Measurements from ENCODE around the gene OR10J4.
A peak's percentile ranks its signal among the peaks of the same experiment; 100 is the strongest.
"Not testable (repeated sequence)": the region's sequence is repeated elsewhere in the genome, so short reads cannot be mapped to it uniquely, and the experiment has no call there.

The OR10J4 gene

GRCh38 chr1:159443066-159443750 lies 11.2 kb downstream of the OR10J4 start:
- Histone ChIP-seq H3K79me2 (ENCODE audit: control insufficient read depth, insufficient read depth, low read length, unreplicated experiment) (no peaks in the 10 kb centered on the region), H2AFZ (ENCODE audit: low read length, unreplicated experiment) (no peak overlapping the region), H3K27me3 (ENCODE audit: insufficient read depth, low read length) (no peaks in the 10 kb centered on the region), H3K4me1 (ENCODE audit: control insufficient read depth, insufficient read depth, low read length, unreplicated experiment) (peaks cover 4% of the 10 kb centered on the region), H3K27ac (ENCODE audit: low read depth, low read length) (no peak overlapping the region), H3K36me3 (ENCODE audit: insufficient read depth, low read length) (no peaks in the 10 kb centered on the region), H3K4me3 (ENCODE audit: low read depth, low read length) (no peak overlapping the region)

DNA sequence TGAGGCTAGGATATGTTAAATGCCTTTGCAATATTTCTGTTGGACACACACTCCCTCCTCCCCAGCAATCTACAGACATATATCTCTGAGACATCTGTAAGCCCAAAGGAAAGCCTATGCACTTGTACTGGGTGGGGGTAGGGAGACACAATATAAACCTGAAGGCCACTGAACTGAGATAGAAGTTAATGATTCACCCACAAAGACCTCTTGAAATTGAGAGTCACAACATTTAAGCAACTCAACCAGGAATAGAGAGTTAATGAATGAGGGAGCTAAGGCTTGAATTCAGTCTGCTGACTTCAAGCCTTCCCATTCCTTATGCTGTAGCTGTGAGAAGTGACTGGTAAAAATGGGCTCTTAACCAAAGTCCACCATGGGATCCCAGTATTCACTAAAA lies 12.5 kb downstream of the OR10J4 start:
- Histone ChIP-seq H3K79me2 (ENCODE audit: control insufficient read depth, insufficient read depth, low read length, unreplicated experiment) (no peaks in the 10 kb centered on the region), H2AFZ (ENCODE audit: low read length, unreplicated experiment) (no peak overlapping the region), H3K27me3 (ENCODE audit: insufficient read depth, low read length) (no peaks in the 10 kb centered on the region), H3K4me3 (ENCODE audit: low read depth, low read length) (no peak overlapping the region), H3K36me3 (ENCODE audit: insufficient read depth, low read length) (no peaks in the 10 kb centered on the region), H3K27ac (ENCODE audit: low read depth, low read length) (no peak overlapping the region), H3K4me1 (ENCODE audit: control insufficient read depth, insufficient read depth, low read length, unreplicated experiment) (peaks cover 4% of the 10 kb centered on the region)

DNA sequence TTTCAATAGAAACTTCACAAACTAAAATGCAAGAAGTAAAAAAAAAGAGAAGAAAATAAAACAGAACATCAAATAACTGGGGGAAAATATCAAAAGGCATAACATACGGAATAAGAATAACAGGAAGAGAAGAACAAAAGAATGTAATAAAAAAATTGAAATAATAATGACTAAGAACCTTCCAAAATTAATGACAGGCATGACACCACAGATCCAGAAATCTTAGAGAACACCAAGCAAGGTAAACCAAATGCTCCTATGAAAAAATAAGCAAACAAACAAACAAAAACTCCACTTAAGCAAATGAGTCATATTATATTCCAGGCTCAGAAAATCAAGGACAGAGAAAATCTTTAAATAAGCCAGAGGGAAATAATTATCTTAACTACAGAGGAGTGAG lies 16.2 kb downstream of the OR10J4 start:
- Histone ChIP-seq H3K36me3 (ENCODE audit: insufficient read depth, low read length) (peaks cover 4% of the 10 kb centered on the region; the same call in 1 of the 2 replicates), H3K27me3 (ENCODE audit: insufficient read depth, low read length) (no peaks in the 10 kb centered on the region)

DNA sequence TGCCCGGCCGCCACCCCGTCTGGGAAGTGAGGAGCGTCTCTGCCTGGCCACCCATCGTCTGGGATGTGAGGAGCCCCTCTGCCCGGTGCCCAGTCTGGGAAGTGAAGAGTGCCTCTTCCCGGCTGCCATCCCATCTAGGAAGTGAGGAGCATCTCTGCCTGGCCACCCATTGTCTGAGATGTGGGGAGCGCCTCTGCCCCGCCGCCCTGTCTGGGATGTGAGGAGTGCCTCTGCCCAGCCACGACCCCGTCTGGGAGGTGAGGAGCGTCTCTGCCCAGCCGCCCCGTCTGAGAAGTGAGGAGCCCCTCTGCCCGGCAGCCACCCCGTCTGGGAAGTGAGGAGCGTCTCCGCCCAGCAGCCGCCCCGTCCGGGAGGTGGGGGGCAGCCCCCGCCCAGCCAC lies 17.6 kb downstream of the OR10J4 start:
- H3K27ac ChIP-seq (ENCODE audit: low read depth, low read length); H3K4me1 ChIP-seq (ENCODE audit: control insufficient read depth, insufficient read depth, low read length, unreplicated experiment); H3K36me3 ChIP-seq (ENCODE audit: insufficient read depth, low read length); H2AFZ ChIP-seq (ENCODE audit: low read length, unreplicated experiment); H3K4me3 ChIP-seq (ENCODE audit: low read depth, low read length); H3K79me2 ChIP-seq (ENCODE audit: control insufficient read depth, insufficient read depth, low read length, unreplicated experiment); H3K27me3 ChIP-seq (ENCODE audit: insufficient read depth, low read length): not testable (repeated sequence)

More for the DNA sequence above, 16.2 kb downstream of the OR10J4 start:
- Histone ChIP-seq H2AFZ (ENCODE audit: low read length, unreplicated experiment) (no peak overlapping the region), H3K4me1 (ENCODE audit: control insufficient read depth, insufficient read depth, low read length, unreplicated experiment) (no peaks in the 10 kb centered on the region), H3K27ac (ENCODE audit: low read depth, low read length) (no peak overlapping the region), H3K4me3 (ENCODE audit: low read depth, low read length) (no peak overlapping the region), H3K79me2 (ENCODE audit: control insufficient read depth, insufficient read depth, low read length, unreplicated experiment) (no peaks in the 10 kb centered on the region)

- Histone ChIP-seq H3K4me3 (ENCODE audit: low read depth, low read length) (no peak overlapping the region), H3K27ac (ENCODE audit: low read depth, low read length) (no peak overlapping the region), H3K27me3 (ENCODE audit: insufficient read depth, low read length) (no peaks in the 10 kb centered on the region), H3K36me3 (ENCODE audit: insufficient read depth, low read length) (no peaks in the 10 kb centered on the region), H2AFZ (ENCODE audit: low read length, unreplicated experiment) (no peak overlapping the region), H3K4me1 (ENCODE audit: control insufficient read depth, insufficient read depth, low read length, unreplicated experiment) (no peaks in the 10 kb centered on the region), H3K79me2 (ENCODE audit: control insufficient read depth, insufficient read depth, low read length, unreplicated experiment) (no peaks in the 10 kb centered on the region)
Observed at GRCh38 chr1:159459551-159459950, 27.5 kb downstream of the OR10J4 start.

- Histone ChIP-seq H3K27me3 (ENCODE audit: insufficient read depth, low read length) (no peaks in the 10 kb centered on the region), H3K36me3 (ENCODE audit: insufficient read depth, low read length) (no peaks in the 10 kb centered on the region), H3K27ac (ENCODE audit: low read depth, low read length) (no peak overlapping the region), H3K4me3 (ENCODE audit: low read depth, low read length) (peak overlapping the region; percentile 6; the same call in 1 of the 2 replicates), H3K79me2 (ENCODE audit: control insufficient read depth, insufficient read depth, low read length, unreplicated experiment) (no peaks in the 10 kb centered on the region), H3K4me1 (ENCODE audit: control insufficient read depth, insufficient read depth, low read length, unreplicated experiment) (peaks cover 10% of the 10 kb centered on the region), H2AFZ (ENCODE audit: low read length, unreplicated experiment) (peak overlapping the region; percentile 16)
Observed at GRCh38 chr1:159465191-159465603, 33.2 kb downstream of the OR10J4 start.

DNA sequence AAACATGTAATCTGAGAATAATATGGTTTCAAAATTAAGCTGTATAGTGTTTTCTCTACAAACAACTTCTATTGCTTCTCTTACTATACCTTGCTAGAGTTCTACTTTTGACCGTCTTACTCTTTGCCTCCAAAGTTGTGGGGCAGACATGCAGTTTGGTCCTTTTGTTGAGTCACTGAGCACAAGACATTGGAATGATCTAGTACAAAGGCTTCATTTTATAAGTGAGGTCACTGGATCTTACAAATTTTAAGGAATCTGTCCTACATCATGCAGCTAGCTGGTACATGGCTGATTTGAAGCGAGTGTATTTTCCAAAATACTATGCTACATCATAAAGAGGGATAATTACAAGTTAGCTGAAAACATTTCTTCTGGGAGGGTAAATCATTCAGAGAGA lies 36.3 kb downstream of the OR10J4 start:
- no peaks in the 10 kb centered on the region for H3K79me2 ChIP-seq (ENCODE audit: control insufficient read depth, insufficient read depth, low read length, unreplicated experiment)
- no peak overlapping the region for H3K4me3 ChIP-seq (ENCODE audit: low read depth, low read length)
- H3K4me1 ChIP-seq (ENCODE audit: control insufficient read depth, insufficient read depth, low read length, unreplicated experiment) = peaks cover 25% of the 10 kb centered on the region
- H3K36me3 ChIP-seq (ENCODE audit: insufficient read depth, low read length) = no peaks in the 10 kb centered on the region
- H3K27me3 ChIP-seq (ENCODE audit: insufficient read depth, low read length) = no peaks in the 10 kb centered on the region
- H2AFZ ChIP-seq (ENCODE audit: low read length, unreplicated experiment) = no peak overlapping the region
- H3K27ac ChIP-seq (ENCODE audit: low read depth, low read length) = no peak overlapping the region

DNA sequence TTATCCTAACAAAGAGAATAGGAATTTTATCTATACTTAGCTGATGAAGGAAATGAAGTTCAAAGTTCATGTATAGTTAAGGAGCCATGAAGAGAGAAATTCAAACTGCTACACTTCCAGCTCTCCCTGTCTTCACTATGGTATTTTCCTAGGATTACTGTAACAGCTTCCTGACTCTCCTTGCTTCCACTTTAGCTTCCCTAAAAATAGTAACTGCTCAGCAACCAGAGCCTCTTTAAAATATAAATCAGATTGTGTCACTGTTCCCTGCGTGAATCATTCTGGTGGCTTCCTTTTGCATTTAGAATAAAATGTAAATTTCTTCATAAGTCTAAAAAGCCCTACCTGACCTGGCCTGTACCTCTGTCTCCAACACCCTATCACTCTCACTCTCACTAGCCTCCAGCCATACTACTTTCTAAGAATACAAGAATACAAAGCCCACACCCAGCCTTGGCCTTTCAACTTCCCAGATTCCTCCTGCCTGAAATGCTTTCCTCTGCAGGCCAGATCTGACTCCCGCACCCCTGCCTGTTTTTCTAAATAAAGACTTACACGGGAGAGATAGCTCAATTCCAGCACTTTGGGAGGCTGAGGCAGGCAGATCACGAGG lies 38.0 kb downstream of the OR10J4 start:
- H3K27me3 ChIP-seq (ENCODE audit: insufficient read depth, low read length) = no peaks in the 10 kb centered on the region
- H3K36me3 ChIP-seq (ENCODE audit: insufficient read depth, low read length) = no peaks in the 10 kb centered on the region
- peaks cover 28% of the 10 kb centered on the region for H3K4me1 ChIP-seq (ENCODE audit: control insufficient read depth, insufficient read depth, low read length, unreplicated experiment)
- no peaks in the 10 kb centered on the region for H3K79me2 ChIP-seq (ENCODE audit: control insufficient read depth, insufficient read depth, low read length, unreplicated experiment)
- H3K4me3 ChIP-seq (ENCODE audit: low read depth, low read length) = no peak overlapping the region
- 0 out of 2 replicates have a peak overlapping the region, but pooled peaks have one; percentile 3 for H3K27ac ChIP-seq (ENCODE audit: low read depth, low read length)
- no peak overlapping the region for H2AFZ ChIP-seq (ENCODE audit: low read length, unreplicated experiment)

DNA sequence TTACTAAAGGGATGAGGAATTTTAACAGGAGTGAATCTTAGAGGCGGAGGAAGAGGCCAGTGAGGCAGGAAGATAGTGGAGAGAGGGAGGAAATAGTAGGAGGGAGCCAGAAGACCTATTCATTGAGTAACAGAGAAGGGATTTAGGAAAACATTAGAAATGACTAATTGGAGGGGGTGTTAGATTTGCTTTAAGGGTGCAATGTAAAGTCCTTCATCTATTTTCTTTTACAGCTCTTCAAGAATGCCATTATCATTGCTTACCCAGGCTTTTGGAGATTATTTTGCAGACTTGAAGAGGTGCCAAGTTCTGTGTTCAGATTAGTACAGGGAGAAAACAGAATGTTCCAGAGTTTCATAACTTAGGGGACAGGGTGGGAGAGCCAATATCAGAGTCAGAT lies 41.3 kb downstream of the OR10J4 start:
- Histone ChIP-seq H3K36me3 (ENCODE audit: insufficient read depth, low read length) (no peaks in the 10 kb centered on the region), H2AFZ (ENCODE audit: low read length, unreplicated experiment) (peak overlapping the region; percentile 35), H3K4me1 (ENCODE audit: control insufficient read depth, insufficient read depth, low read length, unreplicated experiment) (peaks cover 28% of the 10 kb centered on the region), H3K27me3 (ENCODE audit: insufficient read depth, low read length) (no peaks in the 10 kb centered on the region), H3K4me3 (ENCODE audit: low read depth, low read length) (no peak overlapping the region), H3K27ac (ENCODE audit: low read depth, low read length) (peak overlapping the region; percentile 69), H3K79me2 (ENCODE audit: control insufficient read depth, insufficient read depth, low read length, unreplicated experiment) (no peaks in the 10 kb centered on the region)

DNA sequence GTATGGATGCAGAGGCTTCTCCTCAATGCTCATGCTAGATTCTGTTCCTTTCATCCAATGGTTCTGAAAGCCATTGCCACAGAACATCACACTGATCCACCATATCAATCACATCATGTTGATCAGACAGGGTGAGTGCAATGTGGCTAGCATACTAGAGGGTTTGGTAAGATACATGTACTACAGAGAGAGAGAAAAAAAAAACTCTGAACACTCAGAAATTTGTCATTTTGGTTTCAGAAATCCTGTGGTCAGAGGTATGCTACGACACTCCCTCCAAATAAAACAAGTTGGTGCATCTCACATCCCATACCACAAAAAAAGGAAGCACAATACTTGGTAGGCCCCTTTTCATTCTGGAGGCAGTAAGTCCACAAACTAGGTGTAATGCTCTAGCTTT lies 42.9 kb downstream of the OR10J4 start:
- Histone ChIP-seq H3K4me1 (ENCODE audit: control insufficient read depth, insufficient read depth, low read length, unreplicated experiment) (peaks cover 21% of the 10 kb centered on the region), H3K36me3 (ENCODE audit: insufficient read depth, low read length) (no peaks in the 10 kb centered on the region), H3K27ac (ENCODE audit: low read depth, low read length) (no peak overlapping the region), H3K79me2 (ENCODE audit: control insufficient read depth, insufficient read depth, low read length, unreplicated experiment) (no peaks in the 10 kb centered on the region), H3K4me3 (ENCODE audit: low read depth, low read length) (no peak overlapping the region), H2AFZ (ENCODE audit: low read length, unreplicated experiment) (no peak overlapping the region), H3K27me3 (ENCODE audit: insufficient read depth, low read length) (no peaks in the 10 kb centered on the region)
